Kidney (tissue), 14 donors: ENCODE results near the gene ABHD11. TPM values are rescaled to one million over a fixed set of nuclear protein-coding genes. Genes with fewer than 3 reads are reported as not detected.

Source experiments
- DNase-seq, 5 donors: peaks; one replicate each; pipeline ENCODE4 v3.0.0-alpha.2; 2013 to 2020
- FAIRE-seq: peaks from 2 replicates; lab custom pipeline; 2012; peaks lifted over from hg19 to GRCh38; lab: Jason Lieb, UNC
- H3K27ac ChIP-seq, 2 donors: one replicate each; pipeline ENCODE4 v1.7.0; 2013; ENCODE audit warnings: low read depth in 2 of 2, low read length in 2 of 2, inconsistent platforms in 1 of 2
- H3K27me3 ChIP-seq: one replicate; pipeline ENCODE4 v1.7.1; 2013; ENCODE audit warnings: low read length, inconsistent platforms; ENCODE audit not compliant: control insufficient read depth, insufficient read depth
- H3K36me3 ChIP-seq, 3 donors: one replicate each; pipeline versions ENCODE4 v1.7.0 to v1.7.1; 2013; ENCODE audit warnings: low read length in 3 of 3, control low read depth in 1 of 3, inconsistent platforms in 1 of 3; ENCODE audit not compliant: insufficient read depth in 3 of 3, control insufficient read depth in 2 of 3
- H3K4me1 ChIP-seq, 3 donors: one replicate each; pipeline versions ENCODE4 v1.7.0 to v1.7.1; 2013; ENCODE audit warnings: low read length in 3 of 3, inconsistent platforms in 1 of 3, low read depth in 1 of 3; ENCODE audit not compliant: control insufficient read depth in 2 of 3, insufficient read depth in 2 of 3
- H3K4me3 ChIP-seq, 3 donors: one replicate each; pipeline versions ENCODE4 v1.7.0 to v1.8.1; 2013; ENCODE audit warnings: low read length in 3 of 3, control low read depth in 1 of 3, inconsistent platforms in 1 of 3
- H3K9ac ChIP-seq, 3 donors: one replicate each; pipeline versions ENCODE4 v1.7.0 to v1.7.1; 2013; ENCODE audit warnings: low read length in 3 of 3, control low read depth in 1 of 3, inconsistent platforms in 1 of 3
- H3K9me3 ChIP-seq, 3 donors: one replicate each; pipeline versions ENCODE4 v1.7.0 to v1.7.1; 2013; ENCODE audit warnings: low read length in 3 of 3, control low read depth in 1 of 3, inconsistent platforms in 1 of 3; ENCODE audit not compliant: control insufficient read depth in 2 of 3, insufficient read depth in 1 of 3
- intact Hi-C: fragments of 100-400 bp; cut with DNase I; formaldehyde crosslinking; loops from one replicate; pipeline ENCODE4 v1.11.1; 2022
- polyA plus RNA-seq: library from polyadenylated mRNA; stranded (reverse); fragments of 350-450 nt; fragmentation: Illumina TruSeq; extraction: RNeasy Lipid Tissue Mini Kit (QIAGEN cat#74804); gene quantifications from one replicate; pipeline ENCODE4 v1.2.3, GENCODE V29; 2014; ENCODE audit warnings: low read depth, low replicate concordance; ENCODE audit not compliant: insufficient read depth
- total RNA-seq: library from RNA; stranded (reverse); fragmentation: NEBNext Ultra II Directional; extraction: Animal tissue kit (Norgen Biotek cat#: 25700); gene quantifications from one replicate; pipeline ENCODE4 v1.2.1, GENCODE V29; 2021
- TF ChIP-seq, protein P1 (sequence below): IDR thresholded peaks from 3 replicates; pipeline ENCODE4 v1.5.1; 2012; ENCODE audit warnings: mild to moderate bottlenecking, moderate library complexity, borderline replicate concordance; ENCODE audit not compliant: insufficient read depth; ENCODE audit errors: extremely low read depth
- donor health status: control.
- donor health status: control.
- donor health status: control.
- donor health status: control.
- donor health status: control.
- donor health status: DM: yes; HTN: yes; CAD: no.
- donor health status: Normal renal cell carcinoma (clear cell type).

The ABHD11 gene
- total and polyA plus RNA-seq, 2 donors from 2014 or later: 55.3 to 95.7 TPM

DNA sequence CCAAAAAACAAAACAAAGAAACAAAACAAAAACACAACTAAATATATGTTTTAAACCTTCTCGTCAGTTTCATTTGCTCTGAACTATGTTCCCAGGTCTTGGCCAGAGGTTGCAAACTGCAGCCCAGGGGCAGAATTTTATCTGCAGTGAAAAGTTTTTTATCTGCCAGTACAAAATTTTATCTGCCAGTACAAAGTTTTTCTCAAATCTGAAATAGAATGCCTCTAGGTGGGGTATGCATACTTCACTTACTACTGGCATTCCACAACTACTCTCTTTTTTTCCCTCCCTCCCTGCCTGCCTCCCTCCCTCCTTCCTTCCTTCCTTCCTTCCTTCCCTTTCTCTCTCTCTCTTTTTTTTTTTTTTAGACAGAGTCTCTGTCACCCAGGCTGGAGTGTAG is 40.9 kb upstream of the ABHD11 start:
- intact Hi-C loops: no loop called here
- DNase-seq (peak in 1 of 5 donors; percentile 11), FAIRE-seq (no peak)
- Histone ChIP-seq H3K27ac (no peak overlapping the region), H3K4me3 (no peak overlapping the region), H3K9me3 (no peaks in the 10 kb centered on the region), H3K36me3 (no peaks in the 10 kb centered on the region), H3K27me3 (no peaks in the 10 kb centered on the region), H3K4me1 (no peaks in the 10 kb centered on the region), H3K9ac (no peak overlapping the region)
- TF ChIP-seq, protein P1, sequence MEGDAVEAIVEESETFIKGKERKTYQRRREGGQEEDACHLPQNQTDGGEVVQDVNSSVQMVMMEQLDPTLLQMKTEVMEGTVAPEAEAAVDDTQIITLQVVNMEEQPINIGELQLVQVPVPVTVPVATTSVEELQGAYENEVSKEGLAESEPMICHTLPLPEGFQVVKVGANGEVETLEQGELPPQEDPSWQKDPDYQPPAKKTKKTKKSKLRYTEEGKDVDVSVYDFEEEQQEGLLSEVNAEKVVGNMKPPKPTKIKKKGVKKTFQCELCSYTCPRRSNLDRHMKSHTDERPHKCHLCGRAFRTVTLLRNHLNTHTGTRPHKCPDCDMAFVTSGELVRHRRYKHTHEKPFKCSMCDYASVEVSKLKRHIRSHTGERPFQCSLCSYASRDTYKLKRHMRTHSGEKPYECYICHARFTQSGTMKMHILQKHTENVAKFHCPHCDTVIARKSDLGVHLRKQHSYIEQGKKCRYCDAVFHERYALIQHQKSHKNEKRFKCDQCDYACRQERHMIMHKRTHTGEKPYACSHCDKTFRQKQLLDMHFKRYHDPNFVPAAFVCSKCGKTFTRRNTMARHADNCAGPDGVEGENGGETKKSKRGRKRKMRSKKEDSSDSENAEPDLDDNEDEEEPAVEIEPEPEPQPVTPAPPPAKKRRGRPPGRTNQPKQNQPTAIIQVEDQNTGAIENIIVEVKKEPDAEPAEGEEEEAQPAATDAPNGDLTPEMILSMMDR: no peak

- no peak overlapping the region for H3K9ac ChIP-seq
- no peak for FAIRE-seq
- no peak overlapping the region for H3K4me3 ChIP-seq
These were observed 40.3 kb upstream of the ABHD11 start for GRCh38 chr7:73778801-73779389.

DNA sequence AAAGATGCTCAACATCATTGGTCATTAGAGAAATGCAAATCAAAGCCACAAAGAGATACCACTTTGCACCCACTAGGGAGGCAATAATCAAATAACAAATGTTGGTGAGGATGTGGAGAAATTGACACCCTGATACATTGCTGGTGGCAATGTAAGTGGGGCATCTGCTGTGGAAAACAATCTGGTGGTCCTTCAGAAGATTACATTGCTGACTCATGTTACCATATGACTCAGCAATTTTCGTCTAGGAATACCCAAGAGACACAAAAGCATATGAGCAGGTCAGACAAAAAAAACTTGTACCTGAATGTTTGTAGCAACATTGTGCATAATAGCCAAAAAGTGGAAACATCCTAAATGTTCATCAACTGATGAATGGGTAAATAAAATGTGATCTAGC is 36.3 kb upstream of the ABHD11 start:
- Histone ChIP-seq H3K4me1 (no peaks in the 10 kb centered on the region), H3K4me3 (no peak overlapping the region), H3K9ac (no peak overlapping the region), H3K36me3 (no peaks in the 10 kb centered on the region), H3K27me3 (no peaks in the 10 kb centered on the region), H3K27ac (no peak overlapping the region), H3K9me3 (no peaks in the 10 kb centered on the region)
- DNase-seq (no peak), FAIRE-seq (no peak)
- intact Hi-C loops: no loop called here
- TF ChIP-seq, protein P1: no peak

More at GRCh38 chr7:73778801-73779389, 40.3 kb upstream of the ABHD11 start:
- H3K36me3 ChIP-seq: no peaks in the 10 kb centered on the region
- no peaks in the 10 kb centered on the region for H3K27me3 ChIP-seq
- H3K9me3 ChIP-seq: no peaks in the 10 kb centered on the region
- H3K27ac ChIP-seq: no peak overlapping the region
- intact Hi-C loops: no loop called here
- no peaks in the 10 kb centered on the region for H3K4me1 ChIP-seq
- TF ChIP-seq, protein P1: no peak
- peak in 1 of 5 donors; percentile 15 for DNase-seq
